Central memory CD8-positive, alpha-beta T cell (primary cell): ENCODE results near the gene PIGX.
"Not testable (repeated sequence)": the region's sequence is repeated elsewhere in the genome, so short reads cannot be mapped to it uniquely, and the experiment has no call there.

Experiments
- ATAC-seq: fragments of 150-1000 bp; cut with Tn5 transposase; replicated peaks from 2 replicates; pipeline ENCODE4 v1.10.0; 2022; ENCODE audit warnings: mild to moderate bottlenecking, moderate FRiP score, moderate number of reproducible peaks; ENCODE audit not compliant: poor library complexity, severe bottlenecking; ENCODE audit errors: extremely low read depth
- DNase-seq, 2 donors: peaks; one replicate each; pipeline ENCODE4 v3.0.0; 2021; ENCODE audit warnings: low spot score in 2 of 2
- H3K27ac Mint-ChIP-seq: one replicate; pipeline ENCODE4 v1.8.0; 2022; ENCODE audit warnings: low read depth, mild to moderate bottlenecking, moderate library complexity, mixed read lengths
- H3K27me3 Mint-ChIP-seq: one replicate; pipeline ENCODE4 v1.8.0; 2022; ENCODE audit warnings: mixed read lengths
- H3K36me3 Mint-ChIP-seq: one replicate; pipeline ENCODE4 v1.8.0; 2022; ENCODE audit warnings: mild to moderate bottlenecking, moderate library complexity, mixed read lengths; ENCODE audit not compliant: insufficient read depth
- H3K4me1 Mint-ChIP-seq: one replicate; pipeline ENCODE4 v1.8.0; 2022; ENCODE audit warnings: mixed read lengths
- H3K4me3 Mint-ChIP-seq: one replicate; pipeline ENCODE4 v1.8.0; 2022; ENCODE audit warnings: mild to moderate bottlenecking, moderate library complexity, mixed read lengths
- H3K9me3 Mint-ChIP-seq: one replicate; pipeline ENCODE4 v1.8.0; 2022; ENCODE audit warnings: mixed read lengths

The PIGX gene

DNA sequence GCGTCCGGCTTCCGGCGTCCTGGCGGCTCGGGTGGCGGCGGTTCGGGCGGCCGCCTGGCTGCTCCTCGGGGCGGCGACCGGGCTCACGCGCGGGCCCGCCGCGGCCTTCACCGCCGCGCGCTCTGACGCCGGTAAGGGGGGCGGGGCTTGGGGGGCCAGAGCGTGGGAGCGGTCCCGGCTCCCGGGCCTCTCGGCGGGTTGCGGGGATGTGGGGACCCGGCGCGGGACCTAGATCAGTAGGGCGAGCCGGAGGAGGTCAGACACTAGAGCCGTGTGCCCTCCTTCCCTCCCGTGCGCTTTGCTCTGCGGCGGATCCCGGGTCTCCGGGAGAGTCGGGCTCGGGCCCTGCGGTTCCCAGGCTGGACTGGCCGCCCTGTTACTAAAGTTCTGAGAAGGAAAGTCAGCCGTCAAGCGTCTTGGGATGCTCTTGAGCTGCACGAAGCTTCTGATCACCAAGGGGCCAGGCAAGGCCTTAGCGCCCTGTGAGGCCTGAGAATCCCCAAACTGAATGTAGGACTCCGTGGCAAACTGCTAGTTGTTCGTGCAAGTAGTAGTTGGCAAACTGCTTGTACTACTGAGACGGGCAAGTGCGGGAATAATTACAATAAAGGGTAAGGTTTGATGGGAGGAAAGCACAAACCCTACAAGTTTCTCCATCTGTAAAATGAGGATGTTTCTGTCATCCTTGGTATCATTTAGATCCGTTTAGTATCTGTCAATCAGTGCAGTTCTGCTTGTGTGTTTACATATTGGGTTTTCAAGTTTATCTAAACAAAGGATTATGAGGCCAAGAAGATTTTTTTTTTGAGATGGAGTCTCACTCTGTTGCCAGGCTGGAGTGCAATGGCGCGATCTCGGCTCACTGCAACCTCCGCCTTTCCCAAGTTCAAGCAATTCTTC is 587 bp downstream of the PIGX start:
- Mint-ChIP-seq H3K4me3 (peak overlapping the region; percentile 79), H3K4me1 (peaks cover 24% of the 10 kb centered on the region), H3K27ac (peak overlapping the region; percentile 77), H3K27me3 (no peaks in the 10 kb centered on the region), H3K36me3 (peaks cover 12% of the 10 kb centered on the region), H3K9me3 (no peaks in the 10 kb centered on the region)
- peak; percentile 35 for ATAC-seq
- DNase-seq, result peak in 1 of 2 donors; percentile 36

DNA sequence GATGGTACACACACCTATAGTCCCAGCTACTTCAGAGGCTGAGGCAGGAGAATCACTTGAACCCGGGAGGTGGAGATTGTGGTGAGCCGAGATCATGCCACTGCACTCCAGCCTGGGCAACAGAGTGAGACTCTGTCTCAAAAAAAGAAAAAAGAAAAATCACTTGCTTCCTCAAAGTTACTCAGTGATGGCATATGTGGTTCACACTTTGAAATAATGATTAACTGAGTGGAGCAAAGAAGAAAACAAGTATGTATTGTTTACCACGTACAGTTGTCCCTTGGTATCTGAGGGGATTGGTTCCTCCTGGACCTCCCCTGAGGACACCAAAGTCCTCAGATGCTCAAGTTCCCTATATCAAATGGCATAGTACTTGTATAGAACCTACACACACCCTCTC is 5.0 kb downstream of the PIGX start:
- H3K9me3 Mint-ChIP-seq, DNase-seq, H3K27me3 Mint-ChIP-seq, ATAC-seq, H3K4me3 Mint-ChIP-seq, H3K27ac Mint-ChIP-seq: not testable (repeated sequence)
- peaks cover 15% of the 10 kb centered on the region for H3K36me3 Mint-ChIP-seq
- H3K4me1 Mint-ChIP-seq, result peaks cover 18% of the 10 kb centered on the region

DNA sequence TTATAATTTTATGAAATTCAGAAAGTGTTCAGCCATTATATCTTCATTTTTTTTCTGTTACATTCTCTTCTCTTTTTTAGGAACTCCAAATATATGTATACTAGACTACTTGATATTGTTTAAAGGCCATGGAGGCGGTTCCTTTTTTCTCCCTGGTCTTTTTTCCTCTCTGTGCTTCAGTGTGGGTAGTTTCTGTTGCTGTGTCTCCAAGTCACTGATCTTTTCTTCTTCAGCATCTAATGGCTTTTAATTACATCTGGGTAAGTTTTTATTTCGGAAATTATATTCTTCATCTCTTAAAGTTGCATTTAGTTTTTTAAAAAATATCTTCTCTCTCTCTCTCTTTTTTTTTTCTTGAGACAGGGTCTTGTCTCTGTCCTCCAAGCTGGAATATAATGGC is 8.9 kb downstream of the PIGX start:
- DNase-seq (no peak), ATAC-seq (no peak)
- H3K4me1 Mint-ChIP-seq, result peaks cover 8% of the 10 kb centered on the region
- H3K9me3 Mint-ChIP-seq, result no peaks in the 10 kb centered on the region
- no peaks in the 10 kb centered on the region for H3K27me3 Mint-ChIP-seq
- H3K4me3 Mint-ChIP-seq, result no peak overlapping the region
- peaks cover 20% of the 10 kb centered on the region for H3K36me3 Mint-ChIP-seq
- no peak overlapping the region for H3K27ac Mint-ChIP-seq

DNA sequence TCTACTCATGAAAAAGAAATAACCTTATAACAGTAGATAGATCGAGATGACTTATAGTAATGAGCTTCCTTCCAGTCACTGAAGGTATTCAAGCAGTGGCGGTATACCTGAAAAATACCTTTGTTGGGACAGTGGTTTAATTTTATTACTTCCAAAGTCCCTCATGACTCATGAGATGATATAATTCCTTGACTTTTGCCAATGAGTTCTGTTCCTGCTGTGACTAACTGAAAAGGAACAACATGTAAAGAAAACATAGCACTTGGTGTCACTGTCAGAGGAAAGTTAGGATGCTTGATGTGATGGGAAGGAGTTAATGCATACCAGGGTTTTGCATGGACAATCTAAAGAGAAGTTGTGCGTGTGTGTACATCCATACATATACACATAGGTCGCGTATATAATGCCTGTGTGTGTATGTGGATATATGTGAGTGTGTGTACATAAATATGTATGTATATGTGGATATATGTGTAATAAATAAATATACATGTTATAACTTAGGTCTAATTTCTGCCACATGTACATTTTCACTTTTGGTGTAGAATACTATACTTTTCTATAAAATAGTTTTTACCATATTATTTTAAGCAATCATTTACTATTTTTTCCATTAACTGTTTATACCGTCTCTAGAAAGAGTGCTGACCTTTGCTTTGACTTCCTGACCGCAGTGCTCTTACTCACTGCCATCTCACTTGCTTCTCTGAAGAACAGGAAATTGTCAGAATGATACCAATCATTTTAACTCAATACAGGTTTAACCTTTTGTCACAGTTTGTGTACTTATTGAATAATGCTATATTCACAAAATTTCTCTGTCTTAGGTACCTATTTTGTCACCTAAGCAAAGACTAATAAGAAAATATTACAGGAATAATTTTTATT is 14.9 kb downstream of the PIGX start:
- Mint-ChIP-seq H3K36me3 (peaks cover 13% of the 10 kb centered on the region), H3K4me1 (no peaks in the 10 kb centered on the region), H3K4me3 (no peak overlapping the region), H3K27me3 (no peaks in the 10 kb centered on the region), H3K9me3 (no peaks in the 10 kb centered on the region), H3K27ac (no peak overlapping the region)
- no peak for DNase-seq
- no peak for ATAC-seq

DNA sequence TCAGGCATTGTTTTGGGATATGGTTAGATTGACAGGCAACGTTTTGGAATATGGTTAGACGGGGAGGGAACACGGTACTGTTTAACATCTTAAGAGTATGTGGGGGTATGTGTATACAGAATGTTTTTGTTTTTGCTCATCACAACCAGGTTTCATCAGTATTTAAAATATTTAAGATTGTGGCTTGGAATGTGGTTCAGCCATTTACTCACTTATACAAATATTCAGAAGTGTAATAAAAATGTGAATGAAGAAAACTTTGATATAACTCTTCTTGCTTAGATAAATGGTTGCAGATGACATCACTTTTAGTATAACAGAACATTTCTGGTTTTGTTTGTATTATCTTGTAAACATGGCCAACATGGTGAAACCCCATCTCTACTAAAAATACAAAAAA is 23.6 kb downstream of the PIGX start:
- H3K4me1 Mint-ChIP-seq, result peaks cover 15% of the 10 kb centered on the region
- no peak for ATAC-seq
- H3K27ac Mint-ChIP-seq, result no peak overlapping the region
- H3K27me3 Mint-ChIP-seq, result no peaks in the 10 kb centered on the region
- DNase-seq, result no peak
- no peak overlapping the region for H3K4me3 Mint-ChIP-seq
- peaks cover 17% of the 10 kb centered on the region for H3K36me3 Mint-ChIP-seq
- H3K9me3 Mint-ChIP-seq, result no peaks in the 10 kb centered on the region

DNA sequence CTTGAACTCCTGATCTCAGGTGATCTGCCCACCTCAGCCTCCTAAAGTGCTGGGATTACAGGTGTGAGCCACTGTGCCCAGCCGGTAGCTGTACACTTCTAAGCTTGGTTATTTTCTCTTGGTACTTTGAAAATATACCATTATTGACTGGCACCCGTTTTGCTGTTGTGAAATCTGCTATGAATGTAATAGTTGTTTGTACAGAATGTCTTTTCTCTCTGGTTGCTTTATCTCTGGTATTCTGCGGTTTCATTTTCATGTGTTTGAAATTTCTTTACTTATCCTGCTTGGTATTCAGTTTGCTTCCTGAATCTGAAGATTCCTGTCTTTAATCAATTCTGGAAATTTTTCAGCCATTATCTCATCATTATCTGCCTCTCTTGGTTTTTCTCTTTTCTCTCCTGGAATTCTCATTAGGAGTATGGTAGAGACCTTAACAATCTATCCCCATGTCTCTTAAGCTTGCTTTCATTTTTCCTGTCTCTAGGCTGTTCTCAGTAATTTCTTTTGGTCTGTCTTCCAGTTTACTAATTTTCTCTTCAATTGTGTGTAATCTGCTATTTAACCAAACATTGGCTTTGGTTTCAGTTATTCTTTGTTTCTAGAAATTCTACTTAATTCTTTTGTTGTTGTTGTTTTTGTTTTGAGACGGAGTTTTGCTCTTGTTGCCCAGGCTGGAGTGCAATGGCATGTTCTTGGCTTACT is 24.6 kb downstream of the PIGX start:
- ATAC-seq (no peak), DNase-seq (no peak)
- H3K27ac Mint-ChIP-seq, result peak overlapping the region; percentile 61
- H3K4me3 Mint-ChIP-seq, result no peak overlapping the region
- peaks cover 26% of the 10 kb centered on the region for H3K4me1 Mint-ChIP-seq
- peaks cover 18% of the 10 kb centered on the region for H3K36me3 Mint-ChIP-seq
- H3K27me3 Mint-ChIP-seq, result no peaks in the 10 kb centered on the region
- H3K9me3 Mint-ChIP-seq, result no peaks in the 10 kb centered on the region

DNA sequence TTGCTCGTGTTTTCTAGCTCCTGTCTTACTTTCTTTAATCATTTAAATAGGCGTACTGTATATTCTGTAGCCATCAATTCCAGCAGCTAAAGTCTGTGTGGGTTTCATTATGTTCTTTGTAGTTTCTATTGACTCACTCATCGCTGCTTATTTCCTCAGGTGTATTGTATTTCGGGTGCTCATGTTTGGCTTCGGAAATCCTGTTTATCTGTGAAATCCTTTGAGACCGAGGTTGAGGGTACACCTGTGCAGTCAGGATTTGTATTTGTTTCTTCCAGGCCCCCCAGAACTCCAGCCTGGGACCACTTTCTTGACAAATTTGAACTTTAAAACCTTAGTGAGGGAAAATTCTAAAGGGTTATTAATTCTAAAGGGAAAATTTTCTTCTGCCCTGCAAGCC is 25.5 kb downstream of the PIGX start:
- ATAC-seq (no peak), DNase-seq (no peak)
- Mint-ChIP-seq H3K36me3 (peaks cover 18% of the 10 kb centered on the region), H3K27me3 (no peaks in the 10 kb centered on the region), H3K4me1 (peaks cover 29% of the 10 kb centered on the region), H3K9me3 (no peaks in the 10 kb centered on the region), H3K4me3 (no peak overlapping the region), H3K27ac (no peak overlapping the region)

DNA sequence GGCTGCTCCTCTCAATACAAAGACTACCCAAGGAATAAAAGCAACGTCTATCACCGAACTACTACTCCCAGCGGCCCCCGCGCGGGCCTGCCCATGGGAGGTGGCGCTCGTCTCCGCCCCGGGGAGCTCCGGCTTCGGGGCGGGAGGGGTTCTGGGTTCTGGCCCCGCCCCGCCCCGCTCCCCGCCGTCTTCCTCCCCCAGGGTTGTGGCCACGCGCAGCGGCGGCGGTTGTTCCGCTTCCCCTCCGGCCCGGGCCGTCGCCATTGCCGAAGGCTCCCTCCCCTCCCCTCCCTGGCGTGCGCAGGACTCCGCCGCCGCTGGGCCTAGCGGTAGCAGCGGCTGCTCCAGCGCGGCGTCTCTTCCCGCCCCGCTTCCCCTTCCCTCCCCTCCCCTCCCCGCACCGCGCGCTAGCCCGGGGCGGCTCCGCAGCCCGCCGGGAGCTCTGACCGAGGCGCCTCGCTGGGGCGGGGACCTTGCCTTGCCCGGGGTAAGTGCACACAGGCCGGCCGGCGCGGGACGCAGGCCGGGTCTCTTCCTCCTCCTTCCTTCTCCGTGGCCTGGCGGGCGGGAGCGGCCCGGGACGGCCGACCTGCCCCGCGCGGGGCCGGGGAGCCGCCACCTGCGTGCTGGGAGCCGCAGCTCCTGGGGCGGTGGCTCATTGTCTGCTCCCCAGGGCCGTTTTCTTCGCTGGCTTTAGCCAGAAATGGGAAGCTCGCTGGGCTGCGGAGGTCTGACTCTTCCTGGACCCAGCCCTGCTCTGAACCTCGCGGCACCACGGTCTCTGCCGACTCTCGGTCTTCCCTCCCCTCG is 27.7 kb downstream of the PIGX start, which contains the start of gene PAK2:
Gene PAK2 (plus strand): TSS at position 187 of the 810 bp plus-strand sequence. CDS start 42,790 bp downstream, outside the sequence.
- peak; percentile 78 for ATAC-seq
- Mint-ChIP-seq H3K9me3 (no peaks in the 10 kb centered on the region), H3K4me3 (peak within 1 kb of the TSS; percentile 100), H3K27me3 (no peaks in the 10 kb centered on the region), H3K27ac (peak within 1 kb of the TSS; percentile 99), H3K36me3 (peaks cover 14% of the 10 kb centered on the region), H3K4me1 (peaks cover 36% of the 10 kb centered on the region)
- peak; percentile 74 to 78 for DNase-seq

DNA sequence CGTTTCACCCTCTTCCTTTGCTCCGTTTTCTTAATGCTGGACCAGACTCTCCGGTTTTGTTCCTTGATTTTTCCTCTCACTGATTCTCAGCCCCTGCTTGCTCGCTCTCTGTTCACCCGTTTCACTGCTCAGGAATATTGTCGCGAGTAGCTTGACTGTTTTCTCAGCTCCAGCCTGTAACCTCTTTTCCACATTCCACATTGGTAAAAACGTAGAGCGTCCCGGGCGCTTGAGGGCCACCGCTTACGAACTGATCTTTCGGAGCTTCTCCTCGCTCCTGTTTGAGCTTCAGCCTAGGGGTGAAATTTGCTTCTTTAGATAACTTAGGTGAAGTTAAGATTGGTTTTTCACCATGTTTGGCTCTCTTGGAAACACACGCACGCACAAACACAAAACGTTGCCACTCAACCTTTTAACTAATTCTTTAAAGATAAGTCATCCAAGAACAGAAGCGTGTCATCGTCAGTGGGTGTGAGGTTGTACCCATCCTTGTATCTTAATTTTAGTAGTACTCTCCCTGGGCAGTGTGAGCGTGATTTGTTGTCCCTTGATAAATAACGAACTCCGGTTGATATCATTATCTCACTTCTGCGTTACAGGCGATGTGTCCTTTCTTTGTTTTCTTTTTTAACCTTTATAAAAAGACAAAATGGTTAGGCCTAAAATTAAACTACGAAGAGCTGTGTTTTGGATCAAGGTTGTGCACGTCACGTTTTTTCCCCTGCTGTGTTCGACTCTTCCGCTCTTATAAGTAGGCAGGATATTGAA is 28.5 kb downstream of the PIGX start:
- Mint-ChIP-seq H3K27ac (peak overlapping the region; percentile 99), H3K4me3 (peak overlapping the region; percentile 100), H3K9me3 (no peaks in the 10 kb centered on the region), H3K27me3 (no peaks in the 10 kb centered on the region), H3K4me1 (peaks cover 36% of the 10 kb centered on the region), H3K36me3 (peaks cover 12% of the 10 kb centered on the region)
- ATAC-seq, result peak; percentile 45
- peak; percentile 17 to 31 for DNase-seq

DNA sequence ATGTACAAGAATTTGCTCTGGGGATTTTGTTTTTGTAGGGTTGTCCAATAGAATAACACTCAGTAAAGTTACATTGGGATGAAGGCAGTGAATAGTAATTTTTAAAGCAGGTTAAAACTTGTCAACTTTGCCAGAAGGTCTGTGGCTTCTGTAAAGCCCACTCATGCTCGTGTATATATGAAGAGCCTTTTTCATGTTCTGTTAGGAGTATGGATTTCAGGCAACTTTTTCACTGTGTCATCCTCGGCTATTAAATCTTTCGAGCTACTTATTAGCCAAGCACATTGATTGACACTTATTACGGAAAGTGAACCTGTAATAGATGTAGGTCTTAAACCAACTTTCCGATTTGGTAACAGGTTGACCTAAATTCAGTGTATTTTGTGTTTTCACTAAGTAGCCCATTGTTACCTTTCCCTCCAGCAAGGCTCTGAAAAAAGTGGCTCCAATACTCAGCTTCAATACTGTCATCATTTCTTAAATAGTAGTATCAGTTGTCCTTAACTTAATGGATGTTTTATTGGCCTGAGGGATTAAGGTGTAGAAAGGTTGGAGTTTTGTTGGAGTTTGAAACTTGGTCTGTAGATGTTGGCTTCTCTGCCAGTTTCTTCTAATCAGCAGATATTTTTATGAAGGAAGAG is 29.2 kb downstream of the PIGX start:
- H3K4me3 Mint-ChIP-seq, result peak overlapping the region; percentile 100
- H3K27me3 Mint-ChIP-seq, result no peaks in the 10 kb centered on the region
- no peaks in the 10 kb centered on the region for H3K9me3 Mint-ChIP-seq
- DNase-seq (no peak), ATAC-seq (no peak)
- peaks cover 12% of the 10 kb centered on the region for H3K36me3 Mint-ChIP-seq
- H3K4me1 Mint-ChIP-seq, result peaks cover 36% of the 10 kb centered on the region
- H3K27ac Mint-ChIP-seq, result peak overlapping the region; percentile 99

DNA sequence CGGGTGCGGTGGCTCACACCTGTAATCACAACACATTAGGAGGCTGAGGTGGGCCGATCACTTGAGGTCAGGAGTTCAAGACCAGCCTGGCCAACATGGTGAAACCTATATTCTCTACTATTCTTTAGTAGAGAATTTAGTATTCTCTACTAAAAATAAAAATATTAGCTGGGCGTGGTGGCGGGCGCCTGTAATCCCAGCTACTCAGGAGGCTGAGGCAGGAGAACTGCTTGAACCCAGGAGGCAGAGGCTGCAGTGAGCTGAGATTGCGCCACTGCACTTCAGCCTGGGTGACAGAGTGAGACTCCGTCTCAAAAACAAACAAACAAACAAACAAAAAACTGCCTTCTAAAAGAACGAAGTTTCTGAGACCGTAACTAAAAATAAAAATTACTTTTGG is 31.4 kb downstream of the PIGX start:
- H3K27me3 Mint-ChIP-seq, H3K9me3 Mint-ChIP-seq, ATAC-seq, H3K4me3 Mint-ChIP-seq, DNase-seq, H3K27ac Mint-ChIP-seq: not testable (repeated sequence)
- Mint-ChIP-seq H3K36me3 (peaks cover 12% of the 10 kb centered on the region), H3K4me1 (peaks cover 47% of the 10 kb centered on the region)
